Ovary (tissue), 3 donors: ENCODE results near the gene PUSL1.

ENCODE experiments used
- POLR2A ChIP-seq: fragments of 450-650 bp; IDR thresholded peaks from one replicate; pipeline ENCODE4 v1.6.1; 2017; ENCODE audit warnings: antibody characterized with exemption, mild to moderate bottlenecking, moderate library complexity
- TF ChIP-seq, protein P1 (sequence below), 3 donors: fragments of 450-650 bp in 2 of 3; fragments of 200-600 bp in 1 of 3; IDR thresholded peaks; one replicate each; pipeline versions ENCODE4 v1.5.1 to v1.8.0; 2016 to 2022; ENCODE audit warnings: antibody characterized with exemption in 3 of 3, mild to moderate bottlenecking in 1 of 3
- donor health status: DM: no; HTN: no; CAD: no.

- TF ChIP-seq, protein P1, sequence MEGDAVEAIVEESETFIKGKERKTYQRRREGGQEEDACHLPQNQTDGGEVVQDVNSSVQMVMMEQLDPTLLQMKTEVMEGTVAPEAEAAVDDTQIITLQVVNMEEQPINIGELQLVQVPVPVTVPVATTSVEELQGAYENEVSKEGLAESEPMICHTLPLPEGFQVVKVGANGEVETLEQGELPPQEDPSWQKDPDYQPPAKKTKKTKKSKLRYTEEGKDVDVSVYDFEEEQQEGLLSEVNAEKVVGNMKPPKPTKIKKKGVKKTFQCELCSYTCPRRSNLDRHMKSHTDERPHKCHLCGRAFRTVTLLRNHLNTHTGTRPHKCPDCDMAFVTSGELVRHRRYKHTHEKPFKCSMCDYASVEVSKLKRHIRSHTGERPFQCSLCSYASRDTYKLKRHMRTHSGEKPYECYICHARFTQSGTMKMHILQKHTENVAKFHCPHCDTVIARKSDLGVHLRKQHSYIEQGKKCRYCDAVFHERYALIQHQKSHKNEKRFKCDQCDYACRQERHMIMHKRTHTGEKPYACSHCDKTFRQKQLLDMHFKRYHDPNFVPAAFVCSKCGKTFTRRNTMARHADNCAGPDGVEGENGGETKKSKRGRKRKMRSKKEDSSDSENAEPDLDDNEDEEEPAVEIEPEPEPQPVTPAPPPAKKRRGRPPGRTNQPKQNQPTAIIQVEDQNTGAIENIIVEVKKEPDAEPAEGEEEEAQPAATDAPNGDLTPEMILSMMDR (IDR thresholded peaks at IDR 0.05), result no peak
- no peak for TF ChIP-seq POLR2A
These were observed 4.3 kb downstream of the PUSL1 start for GRCh38 chr1:1312450-1313314.
